ENCODE results near the gene FMN1.

The FMN1 gene

DNA sequence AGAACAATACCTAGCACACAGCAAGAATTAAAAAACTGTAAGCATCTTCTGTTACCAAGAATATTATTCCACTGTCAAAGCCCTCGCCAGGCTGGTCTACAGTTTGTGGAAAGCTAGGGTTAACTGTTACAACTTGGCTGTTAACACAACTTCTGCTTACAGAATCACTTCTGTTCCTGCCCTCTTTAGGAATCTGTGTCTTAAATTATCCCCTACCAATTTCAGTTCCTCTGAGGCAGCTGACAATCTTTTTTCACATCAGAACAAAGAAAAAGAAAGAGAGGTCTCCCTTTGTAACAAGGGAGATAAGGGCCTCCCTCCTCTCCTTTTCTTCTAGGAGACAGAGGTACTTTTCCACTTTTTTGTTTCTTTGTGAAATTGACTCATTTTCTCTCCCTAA lies 188.9 kb downstream of the FMN1 start:
- no peak for DNase-seq

DNA sequence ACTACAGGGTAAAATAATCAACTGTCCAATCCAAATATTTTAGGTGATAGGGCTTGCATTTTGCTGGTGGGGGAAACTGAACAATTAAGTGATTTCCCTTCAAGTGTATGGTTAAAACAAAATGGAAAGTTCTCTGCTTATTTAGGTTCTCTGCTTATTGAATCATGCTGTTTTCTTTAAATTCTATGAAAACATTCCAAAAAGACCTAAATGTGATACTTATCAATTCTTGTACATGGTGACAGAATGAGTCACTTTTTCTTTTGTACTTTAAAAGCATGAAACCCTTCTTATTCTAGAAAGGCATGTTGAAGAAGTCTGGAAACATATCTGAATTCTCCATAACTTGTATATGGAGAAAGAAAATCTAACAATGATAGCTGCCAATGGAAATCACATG lies 192.6 kb downstream of the FMN1 start:
- DNase-seq, result no peak

GRCh38 chr15:32998979-32999672 lies 195.4 kb downstream of the FMN1 start:
- DNase-seq, result no peak

DNA sequence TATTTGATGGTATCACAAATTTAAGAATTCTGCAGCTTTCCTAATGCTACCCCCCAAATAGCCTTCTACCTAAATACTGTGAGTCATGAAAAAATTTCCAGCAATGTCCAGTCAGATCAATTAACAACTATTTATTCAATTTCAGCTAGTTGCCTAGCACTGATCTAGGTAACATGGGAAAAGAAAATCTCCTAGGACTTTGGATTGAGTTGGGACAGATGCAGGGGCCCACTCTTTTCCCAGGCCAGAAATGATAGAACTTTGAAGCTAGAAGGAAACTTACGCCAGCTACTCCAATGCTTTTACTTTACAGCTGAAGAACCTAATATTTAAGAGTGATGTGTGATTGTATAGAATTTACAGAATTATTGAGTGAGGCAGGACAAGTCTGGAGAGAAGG lies 196.3 kb downstream of the FMN1 start:
- no peak for DNase-seq

DNA sequence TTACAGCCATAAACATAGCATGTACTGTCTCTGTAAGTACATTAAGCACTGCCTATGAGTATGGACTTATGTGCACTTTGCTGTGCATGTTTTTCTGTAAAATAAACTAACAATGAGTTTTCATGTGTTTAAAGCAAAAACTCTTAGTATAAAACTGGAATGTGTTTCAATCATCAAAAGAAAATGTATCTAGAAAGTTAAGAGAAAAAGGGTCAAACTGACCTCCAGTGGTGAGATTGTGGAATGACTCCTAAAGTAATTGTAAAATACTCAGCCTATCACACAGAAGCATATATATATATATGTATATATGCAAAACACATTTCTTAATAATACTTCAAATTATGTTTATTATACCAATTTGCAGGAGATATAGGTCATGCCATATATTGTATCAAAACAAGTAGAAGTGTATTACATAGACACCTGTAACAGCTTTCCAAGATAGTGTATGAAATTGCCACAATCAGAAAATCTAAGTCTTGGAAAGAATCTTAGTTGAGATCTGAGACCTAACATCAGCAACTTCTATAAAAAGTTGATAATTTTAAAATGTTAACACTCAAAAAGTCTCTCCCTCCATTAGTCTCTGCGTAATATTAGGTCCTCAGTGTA lies 199.6 kb downstream of the FMN1 start:
- DNase-seq, result peak; percentile 8

DNA sequence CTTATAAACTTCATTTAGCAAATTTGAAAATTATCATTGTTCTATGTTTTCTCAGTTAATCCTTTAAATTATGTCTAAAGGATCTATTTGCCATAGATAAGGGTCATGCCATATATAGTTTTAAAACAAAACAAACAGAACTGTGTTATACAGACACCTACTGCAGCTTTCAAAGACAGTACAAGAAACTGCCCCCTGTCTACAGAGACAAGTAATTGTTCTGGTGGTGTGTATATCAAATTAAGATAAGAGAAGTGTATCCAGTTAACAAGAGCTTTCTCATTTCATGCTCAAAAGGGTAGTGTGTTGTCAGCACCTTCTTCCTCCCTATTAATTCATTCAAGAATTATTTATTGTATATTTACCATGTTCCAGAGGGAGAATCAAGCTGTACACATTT lies 201.2 kb downstream of the FMN1 start:
- DNase-seq, result no peak

DNA sequence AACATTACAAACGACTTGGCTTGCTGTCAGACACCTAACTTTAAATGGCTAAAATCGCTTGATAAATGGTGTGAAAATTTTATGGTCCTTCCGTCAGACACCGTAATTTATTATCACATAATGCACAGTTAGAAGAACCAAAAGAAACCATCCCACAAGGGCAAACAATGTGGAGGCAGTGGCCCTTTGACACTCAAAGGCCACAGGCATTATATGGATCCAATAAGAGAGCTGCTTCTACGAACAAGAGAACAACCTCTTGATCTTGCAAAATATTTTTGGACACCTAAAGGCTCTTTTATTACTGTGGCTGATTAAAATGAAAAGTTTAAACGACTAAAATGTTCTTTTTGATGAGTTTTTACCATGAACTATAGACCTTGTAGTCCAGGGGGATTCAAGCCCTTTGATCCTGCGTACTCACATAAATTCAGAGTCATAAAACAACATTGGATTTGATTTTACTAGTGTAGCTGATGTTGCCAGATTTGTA lies 202.8 kb downstream of the FMN1 start:
- DNase-seq, result no peak

- DNase-seq, result no peak
Observed at GRCh38 chr15:32990071-32990470, 204.4 kb downstream of the FMN1 start.

DNA sequence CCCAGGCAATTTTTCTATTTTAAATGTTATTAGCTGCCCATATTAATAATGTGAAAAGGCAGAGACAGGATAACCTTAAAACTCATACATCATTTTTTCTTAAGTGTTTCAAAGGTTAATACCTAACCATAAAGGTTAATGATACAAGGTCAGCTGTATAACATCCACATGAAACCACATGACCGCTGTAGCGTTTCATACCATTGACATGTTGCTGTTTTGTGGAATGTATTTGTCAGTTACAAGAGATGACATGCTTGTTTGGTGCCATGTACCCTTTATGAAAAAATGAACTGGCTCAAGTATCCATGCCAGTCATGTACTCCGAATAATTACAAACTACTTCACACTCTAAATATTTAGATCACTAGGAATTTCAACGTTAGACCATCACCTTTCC lies 207.4 kb downstream of the FMN1 start:
- DNase-seq, result no peak

DNA sequence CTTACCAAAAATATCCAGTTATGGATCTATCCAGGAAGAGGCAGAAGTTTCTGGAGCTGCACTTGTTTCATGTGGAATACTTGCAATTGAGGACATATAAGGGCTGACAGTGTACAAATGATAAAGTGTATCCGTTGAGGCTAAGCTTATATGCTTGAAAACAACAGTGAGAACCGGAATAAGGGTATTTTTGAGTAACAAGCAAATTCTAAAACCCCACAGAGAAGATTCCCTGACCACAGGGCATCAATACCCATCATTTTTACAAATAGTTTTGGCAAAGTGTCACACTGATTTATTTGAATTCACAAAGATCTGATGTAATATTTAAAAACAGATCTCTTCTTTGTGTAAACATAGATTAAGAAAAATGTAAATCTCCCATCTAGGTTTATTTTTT lies 208.4 kb downstream of the FMN1 start:
- no peak for DNase-seq

DNA sequence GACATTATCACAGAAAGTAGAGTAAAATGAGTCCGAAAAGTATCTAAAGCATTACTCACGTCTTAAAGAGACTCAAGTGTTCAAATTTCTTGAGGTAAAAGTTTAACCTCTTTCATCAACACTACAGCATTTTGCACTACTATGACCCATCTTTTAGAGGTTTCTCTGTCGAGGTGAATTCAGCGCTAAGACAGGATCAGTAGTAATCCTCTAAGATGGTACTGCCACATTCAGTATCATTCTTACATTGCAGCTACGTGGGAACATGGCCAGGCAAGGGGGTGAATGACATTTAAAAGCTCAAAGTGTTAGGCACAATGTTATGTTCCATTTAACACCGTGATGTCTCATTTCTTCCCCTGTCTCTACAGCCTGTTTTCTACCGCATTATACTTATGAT lies 210.8 kb downstream of the FMN1 start:
- DNase-seq, result no peak

GRCh38 chr15:32982001-32982400 lies 212.5 kb downstream of the FMN1 start:
- no peak for DNase-seq

- DNase-seq, result no peak
Observed at GRCh38 chr15:32981536-32981935, 213.0 kb downstream of the FMN1 start.

- no peak for DNase-seq
Observed at GRCh38 chr15:32979710-32980109, 214.8 kb downstream of the FMN1 start.

GRCh38 chr15:32977506-32977905 lies 217.0 kb downstream of the FMN1 start:
- no peak for DNase-seq

DNA sequence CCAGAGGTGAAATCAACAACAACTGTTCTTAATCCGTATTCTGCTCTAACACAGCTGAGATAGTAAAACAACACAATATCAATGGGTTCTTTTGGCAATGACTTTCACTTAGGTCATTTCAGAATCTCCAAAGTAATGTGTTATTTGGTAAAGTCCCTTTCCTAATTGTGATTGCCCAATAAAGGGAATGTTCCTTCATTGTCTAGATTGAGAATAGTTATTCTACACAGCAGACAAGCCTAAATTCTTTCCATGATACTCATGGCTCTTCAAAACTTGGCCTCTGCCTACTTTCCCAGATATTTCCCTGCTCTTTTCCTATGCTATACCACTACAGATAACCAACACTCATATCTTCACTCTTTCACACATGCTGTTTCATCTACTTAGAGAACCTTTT lies 219.8 kb downstream of the FMN1 start:
- no peak for DNase-seq

GRCh38 chr15:32972686-32973085 lies 221.8 kb downstream of the FMN1 start:
- no peak for DNase-seq

- DNase-seq, result no peak
Observed at GRCh38 chr15:32970847-32971246, 223.7 kb downstream of the FMN1 start.

DNA sequence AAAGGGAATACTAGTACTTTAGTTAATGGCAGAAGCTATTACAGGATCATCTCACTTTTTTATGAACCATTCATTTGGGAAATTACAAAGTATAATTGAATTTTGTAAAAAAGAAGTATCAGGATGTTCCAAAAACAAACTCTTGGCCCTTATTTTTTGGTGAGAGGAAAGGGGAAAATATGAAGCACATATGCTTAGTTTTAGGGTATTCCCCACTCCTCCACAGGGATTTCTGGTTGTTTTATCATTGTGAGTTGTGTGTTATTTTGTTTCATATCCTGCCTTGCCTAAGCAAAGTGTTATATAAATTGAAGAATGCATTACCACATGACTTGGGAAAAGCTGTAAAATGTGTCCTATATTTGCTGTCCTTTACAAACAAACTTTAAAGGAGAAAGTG lies 227.0 kb downstream of the FMN1 start:
- DNase-seq, result no peak

DNA sequence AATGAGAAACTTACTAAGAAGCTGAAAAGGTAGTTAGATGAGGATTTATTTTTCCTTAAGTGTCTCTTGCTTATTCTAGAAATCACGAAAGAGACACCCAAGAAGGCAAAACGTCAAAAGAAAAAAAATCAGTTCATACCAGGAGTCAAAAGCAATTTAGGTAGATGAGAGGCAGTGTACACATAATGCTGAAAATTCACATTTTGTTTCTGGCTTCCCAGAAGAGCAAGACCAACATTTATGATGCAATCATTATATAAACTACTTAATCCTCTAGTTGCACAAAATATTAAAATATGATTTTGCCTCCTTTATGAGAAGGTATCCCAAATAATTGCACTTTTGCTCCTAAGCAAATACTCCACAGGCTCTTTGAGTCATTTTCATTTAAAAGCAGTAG lies 228.0 kb downstream of the FMN1 start:
- DNase-seq, result no peak

- DNase-seq, result no peak
Observed at GRCh38 chr15:32965897-32966296, 228.6 kb downstream of the FMN1 start.

- no peak for DNase-seq
Observed at GRCh38 chr15:32959077-32959476, 235.4 kb downstream of the FMN1 start.

GRCh38 chr15:32957219-32957618 lies 237.3 kb downstream of the FMN1 start:
- DNase-seq, result no peak

DNA sequence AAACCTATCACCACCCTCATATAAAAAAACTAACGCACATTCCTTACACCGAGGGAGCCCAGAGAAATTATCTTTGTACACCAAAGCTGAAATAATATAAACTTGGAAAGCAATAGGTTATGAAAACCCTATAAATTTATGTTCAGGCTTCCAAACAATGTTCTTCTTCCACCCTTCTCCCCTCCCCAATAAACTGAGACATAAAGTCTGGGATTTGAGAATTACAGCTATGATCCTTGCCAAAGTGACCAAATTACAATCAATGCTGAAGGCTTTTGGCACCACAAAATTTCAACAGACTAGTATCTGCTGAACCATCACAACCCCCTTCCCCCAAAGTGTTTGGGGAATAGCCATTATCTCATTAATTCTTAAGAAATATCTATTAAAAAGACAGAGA lies 237.8 kb downstream of the FMN1 start:
- DNase-seq, result no peak

DNA sequence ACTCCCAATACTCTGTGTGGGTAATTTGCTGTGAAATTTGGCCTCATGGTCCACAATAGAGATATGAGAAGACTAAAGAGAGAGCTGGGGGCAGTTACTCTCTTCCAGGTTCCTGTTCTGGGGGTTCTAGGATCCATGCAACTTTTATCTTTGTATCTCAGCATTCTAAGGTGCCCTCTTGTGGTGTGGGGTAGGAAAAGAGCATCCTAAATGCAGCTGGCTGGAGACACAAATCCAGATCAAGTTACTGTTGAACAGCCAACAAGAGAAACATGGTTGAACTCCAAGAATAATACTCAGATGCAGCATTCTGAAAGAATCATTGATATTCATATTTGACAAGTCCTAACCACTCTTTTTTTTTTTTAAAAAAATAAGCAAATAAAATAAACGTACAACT lies 238.5 kb downstream of the FMN1 start:
- DNase-seq, result peak; percentile 5
